HL-60 (cell line): ENCODE data around the gene RSRC1.

Experiments
- GABPA ChIP-seq: IDR thresholded peaks from 2 replicates; pipeline ENCODE4 v1.6.1; 2012; ENCODE audit warnings: low read depth
- POLR2AphosphoS5 ChIP-seq: IDR thresholded peaks from 2 replicates; pipeline ENCODE4 v1.6.1; 2012; ENCODE audit warnings: low read depth
- SPI1 ChIP-seq: IDR thresholded peaks from 2 replicates; pipeline ENCODE4 v1.6.1; 2012; ENCODE audit warnings: low read depth, mild to moderate bottlenecking, borderline replicate concordance
- TF ChIP-seq, protein P1 (sequence below): IDR thresholded peaks from one replicate; pipeline ENCODE4 v1.5.1; 2011; ENCODE audit warnings: low read length, control low read depth, inconsistent platforms; ENCODE audit not compliant: insufficient read depth
- TF ChIP-seq, protein P2 (sequence below): IDR thresholded peaks from 2 replicates; pipeline ENCODE4 v1.6.1; 2012; ENCODE audit warnings: low read depth; ENCODE audit not compliant: insufficient replicate concordance

DNA sequence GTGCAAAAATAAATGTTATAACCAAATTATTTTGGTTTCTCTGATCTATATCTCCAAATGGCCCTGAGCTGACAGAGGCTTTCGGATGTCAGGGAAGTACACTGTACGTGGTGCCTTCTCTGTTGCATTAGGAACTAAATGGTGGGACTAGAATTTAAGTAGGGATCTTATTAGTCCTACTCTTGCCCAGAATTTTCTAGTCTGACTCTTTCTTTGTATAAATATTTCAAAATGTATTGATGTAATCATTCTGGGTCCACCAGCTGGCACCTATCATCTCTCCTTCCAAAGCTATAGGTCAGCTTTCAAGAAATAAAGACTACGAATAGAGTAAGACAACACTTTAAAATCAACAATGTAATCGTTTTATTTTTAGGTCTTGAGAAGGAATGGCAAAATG, 438.8 kb downstream of the RSRC1 start:
- TF ChIP-seq, protein P1, sequence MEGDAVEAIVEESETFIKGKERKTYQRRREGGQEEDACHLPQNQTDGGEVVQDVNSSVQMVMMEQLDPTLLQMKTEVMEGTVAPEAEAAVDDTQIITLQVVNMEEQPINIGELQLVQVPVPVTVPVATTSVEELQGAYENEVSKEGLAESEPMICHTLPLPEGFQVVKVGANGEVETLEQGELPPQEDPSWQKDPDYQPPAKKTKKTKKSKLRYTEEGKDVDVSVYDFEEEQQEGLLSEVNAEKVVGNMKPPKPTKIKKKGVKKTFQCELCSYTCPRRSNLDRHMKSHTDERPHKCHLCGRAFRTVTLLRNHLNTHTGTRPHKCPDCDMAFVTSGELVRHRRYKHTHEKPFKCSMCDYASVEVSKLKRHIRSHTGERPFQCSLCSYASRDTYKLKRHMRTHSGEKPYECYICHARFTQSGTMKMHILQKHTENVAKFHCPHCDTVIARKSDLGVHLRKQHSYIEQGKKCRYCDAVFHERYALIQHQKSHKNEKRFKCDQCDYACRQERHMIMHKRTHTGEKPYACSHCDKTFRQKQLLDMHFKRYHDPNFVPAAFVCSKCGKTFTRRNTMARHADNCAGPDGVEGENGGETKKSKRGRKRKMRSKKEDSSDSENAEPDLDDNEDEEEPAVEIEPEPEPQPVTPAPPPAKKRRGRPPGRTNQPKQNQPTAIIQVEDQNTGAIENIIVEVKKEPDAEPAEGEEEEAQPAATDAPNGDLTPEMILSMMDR: no peak
- TF ChIP-seq POLR2AphosphoS5 (no peak), GABPA (no peak), SPI1 (no peak)
- TF ChIP-seq, protein P2, sequence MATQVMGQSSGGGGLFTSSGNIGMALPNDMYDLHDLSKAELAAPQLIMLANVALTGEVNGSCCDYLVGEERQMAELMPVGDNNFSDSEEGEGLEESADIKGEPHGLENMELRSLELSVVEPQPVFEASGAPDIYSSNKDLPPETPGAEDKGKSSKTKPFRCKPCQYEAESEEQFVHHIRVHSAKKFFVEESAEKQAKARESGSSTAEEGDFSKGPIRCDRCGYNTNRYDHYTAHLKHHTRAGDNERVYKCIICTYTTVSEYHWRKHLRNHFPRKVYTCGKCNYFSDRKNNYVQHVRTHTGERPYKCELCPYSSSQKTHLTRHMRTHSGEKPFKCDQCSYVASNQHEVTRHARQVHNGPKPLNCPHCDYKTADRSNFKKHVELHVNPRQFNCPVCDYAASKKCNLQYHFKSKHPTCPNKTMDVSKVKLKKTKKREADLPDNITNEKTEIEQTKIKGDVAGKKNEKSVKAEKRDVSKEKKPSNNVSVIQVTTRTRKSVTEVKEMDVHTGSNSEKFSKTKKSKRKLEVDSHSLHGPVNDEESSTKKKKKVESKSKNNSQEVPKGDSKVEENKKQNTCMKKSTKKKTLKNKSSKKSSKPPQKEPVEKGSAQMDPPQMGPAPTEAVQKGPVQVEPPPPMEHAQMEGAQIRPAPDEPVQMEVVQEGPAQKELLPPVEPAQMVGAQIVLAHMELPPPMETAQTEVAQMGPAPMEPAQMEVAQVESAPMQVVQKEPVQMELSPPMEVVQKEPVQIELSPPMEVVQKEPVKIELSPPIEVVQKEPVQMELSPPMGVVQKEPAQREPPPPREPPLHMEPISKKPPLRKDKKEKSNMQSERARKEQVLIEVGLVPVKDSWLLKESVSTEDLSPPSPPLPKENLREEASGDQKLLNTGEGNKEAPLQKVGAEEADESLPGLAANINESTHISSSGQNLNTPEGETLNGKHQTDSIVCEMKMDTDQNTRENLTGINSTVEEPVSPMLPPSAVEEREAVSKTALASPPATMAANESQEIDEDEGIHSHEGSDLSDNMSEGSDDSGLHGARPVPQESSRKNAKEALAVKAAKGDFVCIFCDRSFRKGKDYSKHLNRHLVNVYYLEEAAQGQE: no peak
